Measurements from ENCODE around the gene IL4I1.

IL4I1 gene

DNA sequence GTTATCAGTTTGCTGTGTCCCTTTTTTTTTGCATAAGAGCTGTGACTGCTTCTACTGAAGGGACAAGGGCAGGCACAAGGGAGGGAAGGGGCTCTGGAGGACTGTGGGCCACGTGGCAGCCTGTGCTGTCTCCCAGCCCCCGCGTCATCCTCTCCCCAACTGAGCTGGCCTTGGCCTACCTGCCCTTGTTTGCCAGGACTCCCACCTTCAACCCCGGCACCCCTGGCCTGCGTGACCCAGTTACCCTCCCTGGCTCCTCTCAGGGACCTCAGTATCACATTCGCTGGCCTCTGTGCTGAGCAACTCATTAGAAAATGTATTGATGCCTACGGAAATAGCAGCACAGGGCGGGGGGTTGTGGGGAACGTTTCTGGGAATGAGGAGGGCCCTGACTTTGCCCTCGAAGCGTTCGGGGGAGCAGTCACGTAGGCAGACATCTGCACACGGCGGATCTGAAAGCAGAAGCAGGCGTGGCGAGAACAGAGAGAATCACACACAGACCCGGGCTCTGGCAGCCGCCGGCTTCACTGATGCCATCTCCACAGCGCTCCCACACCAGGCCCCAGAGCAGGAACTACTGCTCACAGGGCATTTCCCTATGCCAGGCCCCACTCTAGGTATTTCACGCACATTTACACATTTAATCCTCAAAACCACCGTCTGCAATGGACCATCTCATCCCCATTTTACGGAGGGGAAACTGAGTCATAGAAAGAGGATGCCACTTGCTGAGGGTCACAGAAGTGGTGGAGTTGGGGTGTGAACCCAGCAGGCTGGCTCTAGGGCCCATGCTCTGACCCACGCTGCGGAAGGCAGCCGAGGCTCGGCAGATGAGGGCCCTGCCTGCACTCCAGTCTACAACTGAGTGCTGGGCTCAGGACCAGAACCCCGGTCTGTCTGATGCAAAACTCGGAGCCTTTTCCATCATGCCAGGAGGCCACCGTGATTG is 26.6 kb upstream of the IL4I1 start:
- Histone ChIP-seq H3K4me3 (no peak overlapping the region), H3K27ac (no peak overlapping the region)
- TF ChIP-seq, protein P1, sequence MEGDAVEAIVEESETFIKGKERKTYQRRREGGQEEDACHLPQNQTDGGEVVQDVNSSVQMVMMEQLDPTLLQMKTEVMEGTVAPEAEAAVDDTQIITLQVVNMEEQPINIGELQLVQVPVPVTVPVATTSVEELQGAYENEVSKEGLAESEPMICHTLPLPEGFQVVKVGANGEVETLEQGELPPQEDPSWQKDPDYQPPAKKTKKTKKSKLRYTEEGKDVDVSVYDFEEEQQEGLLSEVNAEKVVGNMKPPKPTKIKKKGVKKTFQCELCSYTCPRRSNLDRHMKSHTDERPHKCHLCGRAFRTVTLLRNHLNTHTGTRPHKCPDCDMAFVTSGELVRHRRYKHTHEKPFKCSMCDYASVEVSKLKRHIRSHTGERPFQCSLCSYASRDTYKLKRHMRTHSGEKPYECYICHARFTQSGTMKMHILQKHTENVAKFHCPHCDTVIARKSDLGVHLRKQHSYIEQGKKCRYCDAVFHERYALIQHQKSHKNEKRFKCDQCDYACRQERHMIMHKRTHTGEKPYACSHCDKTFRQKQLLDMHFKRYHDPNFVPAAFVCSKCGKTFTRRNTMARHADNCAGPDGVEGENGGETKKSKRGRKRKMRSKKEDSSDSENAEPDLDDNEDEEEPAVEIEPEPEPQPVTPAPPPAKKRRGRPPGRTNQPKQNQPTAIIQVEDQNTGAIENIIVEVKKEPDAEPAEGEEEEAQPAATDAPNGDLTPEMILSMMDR (IDR thresholded peaks at IDR 0.05): no peak
- DNase-seq (ENCODE audit: low spot score): no peak

DNA sequence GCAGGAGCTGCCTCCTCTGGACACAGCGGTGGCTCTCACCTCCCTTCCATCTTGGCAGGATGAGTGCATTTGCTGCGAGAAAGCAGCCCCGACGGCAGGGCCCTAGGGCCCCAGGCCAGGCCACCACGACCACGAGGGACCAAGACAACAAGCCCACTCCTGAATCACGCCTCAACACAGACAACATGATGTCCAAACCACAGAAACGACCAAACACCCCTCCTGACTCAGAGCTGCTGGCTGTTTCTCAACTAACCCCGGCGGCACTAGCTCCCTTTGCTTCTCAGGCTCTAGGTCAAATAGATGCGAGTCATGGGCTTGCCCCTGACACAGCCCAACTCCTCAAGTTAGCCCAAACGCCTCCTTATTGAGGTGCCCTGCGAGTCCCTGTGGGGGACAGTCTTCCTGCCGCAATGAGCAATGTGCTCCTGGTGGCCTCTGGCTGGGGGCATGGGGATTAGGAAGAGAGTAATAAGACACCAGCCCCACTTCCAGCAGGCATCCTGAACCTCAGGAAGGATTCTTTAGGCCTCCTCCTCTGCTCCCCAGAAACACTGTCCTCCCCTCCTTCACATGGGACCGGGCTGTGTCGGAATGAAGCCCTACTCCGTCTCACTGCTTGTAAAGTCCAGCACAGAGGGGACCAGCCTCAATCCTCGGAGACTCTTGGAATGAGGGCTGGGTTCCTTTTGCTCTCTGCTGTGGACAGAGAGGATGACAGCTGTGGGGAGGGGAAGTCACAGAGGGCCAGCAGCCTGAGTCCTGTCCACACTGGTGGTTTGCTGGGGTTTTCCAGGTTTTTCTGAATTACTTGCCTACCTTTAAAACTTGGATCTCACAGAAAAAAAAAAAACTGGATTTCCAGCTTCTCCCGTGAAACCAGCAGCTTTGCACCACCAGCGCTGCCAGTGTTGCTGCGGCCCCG is 25.4 kb upstream of the IL4I1 start:
- no peak for DNase-seq (ENCODE audit: low spot score)
- TF ChIP-seq, protein P1 (IDR thresholded peaks at IDR 0.05): no peak

DNA sequence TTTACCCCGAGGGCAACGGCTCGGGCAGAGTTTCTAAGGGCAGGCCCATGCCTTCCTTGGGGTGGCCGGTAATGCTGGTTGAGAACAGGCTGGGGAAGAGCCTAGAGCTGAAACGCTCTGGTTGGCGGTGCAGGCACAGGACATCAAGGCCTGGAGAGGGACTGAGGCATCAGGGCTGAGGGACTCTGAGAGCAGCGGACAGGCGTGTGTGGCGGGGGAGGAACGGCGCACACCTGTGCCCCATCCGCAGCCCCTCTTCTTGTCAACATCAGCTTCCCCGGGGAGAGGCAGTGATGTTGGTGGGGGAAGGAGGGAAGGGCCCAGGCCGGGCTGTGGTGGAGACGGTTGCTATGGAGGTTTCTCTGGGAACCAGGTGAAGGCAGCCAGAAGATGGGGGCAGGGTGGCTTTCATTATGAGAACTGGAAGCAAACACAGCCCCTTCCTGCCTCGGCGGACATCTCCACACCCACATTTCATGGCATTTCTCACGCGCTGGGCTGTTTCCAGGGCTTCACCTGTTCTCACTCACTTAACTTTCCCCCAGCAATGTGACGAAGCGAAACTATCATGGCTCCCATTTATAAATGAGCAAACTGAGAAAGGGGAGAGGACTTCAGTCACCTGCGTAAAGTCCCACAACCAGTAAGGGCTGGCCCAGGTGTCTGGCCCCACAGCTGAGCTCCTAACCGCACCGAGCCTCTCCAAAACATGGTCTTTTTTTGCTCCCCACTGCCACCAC is 24.1 kb upstream of the IL4I1 start:
- H3K4me3 ChIP-seq: no peak overlapping the region
- no peak overlapping the region for H3K27ac ChIP-seq
- TF ChIP-seq, protein P1 (IDR thresholded peaks at IDR 0.05): no peak
- DNase-seq (ENCODE audit: low spot score): no peak

More for the DNA sequence above, 25.4 kb upstream of the IL4I1 start:
- Histone ChIP-seq H3K4me3 (no peak overlapping the region), H3K27ac (no peak overlapping the region)

DNA sequence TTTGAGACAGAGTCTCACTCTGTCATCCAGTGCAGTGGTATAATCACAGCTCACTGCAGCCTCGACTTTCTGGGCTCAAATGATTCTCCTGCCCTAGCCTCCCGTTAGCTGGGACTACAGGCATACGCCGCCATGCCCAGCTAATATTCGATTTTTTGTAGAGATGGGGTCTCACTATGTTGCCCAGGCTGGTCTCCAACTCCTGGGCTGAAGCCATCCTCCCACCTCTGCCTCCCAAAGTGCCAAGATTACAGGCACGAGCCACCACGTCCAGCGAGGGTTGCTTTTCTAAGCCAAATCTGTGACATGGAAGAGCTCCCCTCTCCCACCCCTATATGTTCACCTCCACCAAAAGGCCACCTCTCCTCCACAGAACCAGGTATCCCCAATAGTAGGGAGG is 21.4 kb upstream of the IL4I1 start:
- Histone ChIP-seq H3K4me3 (no peak overlapping the region), H3K27ac (no peak overlapping the region)
- TF ChIP-seq, protein P1 (IDR thresholded peaks at IDR 0.05): no peak
- DNase-seq (ENCODE audit: low spot score): no peak

DNA sequence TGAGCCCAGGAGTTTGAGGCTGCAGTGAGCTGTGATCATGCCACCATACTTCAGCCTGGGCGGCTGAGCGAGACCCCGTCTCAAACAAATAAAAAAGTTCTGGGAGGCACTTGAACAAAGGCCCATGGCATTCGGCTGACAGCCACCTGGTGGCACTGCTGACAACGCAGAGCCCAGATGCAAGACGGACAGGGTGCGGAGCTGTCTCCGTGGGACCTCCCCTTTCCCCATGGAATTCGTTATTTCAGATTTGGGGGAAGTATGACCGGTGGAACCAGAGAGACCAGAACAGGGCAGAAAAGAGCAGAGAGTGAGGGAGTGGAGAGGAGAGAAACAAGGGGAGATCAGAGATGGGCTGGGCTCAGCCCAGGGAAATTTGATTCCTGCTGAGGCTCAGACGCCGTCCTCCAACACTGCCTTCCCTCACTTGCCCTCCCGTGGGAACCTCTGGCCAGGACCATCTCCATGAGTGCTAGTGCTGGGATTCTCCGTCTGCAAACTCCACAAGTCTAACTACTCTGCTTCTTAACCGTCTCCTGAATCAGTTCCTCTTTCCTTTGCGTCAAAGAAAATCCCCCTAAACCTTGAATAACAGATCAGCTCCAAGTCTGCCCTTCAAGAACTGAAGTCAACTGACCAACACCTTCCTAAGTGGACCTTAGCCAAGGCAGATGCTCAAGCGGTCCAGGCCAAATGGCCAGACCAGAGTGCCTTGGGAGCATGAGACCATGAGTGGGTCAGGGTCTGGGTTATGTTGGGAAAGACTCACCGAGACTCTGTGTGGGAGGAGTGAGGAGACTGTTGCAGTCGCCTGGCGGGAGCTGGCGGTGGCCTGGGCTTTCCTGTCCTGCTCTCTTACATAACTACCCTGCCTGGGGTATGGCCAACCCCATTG is 20.4 kb upstream of the IL4I1 start:
- Histone ChIP-seq H3K4me3 (no peak overlapping the region), H3K27ac (no peak overlapping the region)
- TF ChIP-seq, protein P1 (IDR thresholded peaks at IDR 0.05): no peak
- DNase-seq (ENCODE audit: low spot score): no peak

DNA sequence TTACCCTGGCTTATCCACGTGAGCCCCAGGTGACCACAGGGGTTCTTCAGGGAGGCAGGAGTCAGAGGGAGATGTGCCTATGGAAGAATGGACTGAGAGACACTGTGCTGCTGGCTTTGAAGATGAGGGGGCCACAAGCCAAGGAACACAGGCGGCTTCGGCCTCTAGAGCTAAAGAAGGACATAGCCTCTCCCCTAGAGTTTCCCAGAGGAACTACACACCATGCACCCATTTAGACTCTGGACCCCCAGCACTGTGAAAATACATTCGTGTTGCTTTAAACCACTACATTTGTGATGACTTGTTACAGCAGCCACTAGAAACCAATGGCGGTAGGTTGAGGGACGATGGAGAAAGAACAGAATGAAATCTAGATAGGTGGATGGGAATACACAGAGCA is 18.6 kb upstream of the IL4I1 start:
- Histone ChIP-seq H3K4me3 (no peak overlapping the region), H3K27ac (no peak overlapping the region)
- TF ChIP-seq, protein P1 (IDR thresholded peaks at IDR 0.05): no peak
- no peak for DNase-seq (ENCODE audit: low spot score)
